ENCODE results near the gene TRPC6. TPM values are rescaled to one million over a fixed set of nuclear protein-coding genes. Genes with fewer than 3 reads are reported as not detected.

The TRPC6 gene
- total and polyA plus RNA-seq, 4 donors: 0.03 to 1.5 (median 0.17) TPM; not detected in 1

DNA sequence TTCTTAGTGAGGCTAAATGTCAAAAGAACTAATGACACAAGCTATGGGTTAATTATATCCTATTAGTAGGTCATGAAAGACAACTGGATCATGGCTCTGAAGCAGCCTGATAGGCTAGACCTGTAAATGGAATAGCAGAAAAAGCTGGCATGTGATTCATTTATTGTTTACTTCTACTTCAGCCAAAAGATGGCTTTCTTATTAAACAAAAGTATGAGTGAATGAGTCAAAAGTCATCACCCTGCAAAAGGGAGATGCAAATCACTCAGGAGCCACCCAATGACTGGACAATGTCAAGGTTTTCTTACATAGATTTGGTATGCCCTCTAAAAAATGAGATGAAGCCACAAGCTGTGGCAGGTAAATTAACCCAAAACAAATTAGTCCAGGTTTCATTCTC, 138.0 kb downstream of the TRPC6 start (continued):
- TF ChIP-seq, protein P1, sequence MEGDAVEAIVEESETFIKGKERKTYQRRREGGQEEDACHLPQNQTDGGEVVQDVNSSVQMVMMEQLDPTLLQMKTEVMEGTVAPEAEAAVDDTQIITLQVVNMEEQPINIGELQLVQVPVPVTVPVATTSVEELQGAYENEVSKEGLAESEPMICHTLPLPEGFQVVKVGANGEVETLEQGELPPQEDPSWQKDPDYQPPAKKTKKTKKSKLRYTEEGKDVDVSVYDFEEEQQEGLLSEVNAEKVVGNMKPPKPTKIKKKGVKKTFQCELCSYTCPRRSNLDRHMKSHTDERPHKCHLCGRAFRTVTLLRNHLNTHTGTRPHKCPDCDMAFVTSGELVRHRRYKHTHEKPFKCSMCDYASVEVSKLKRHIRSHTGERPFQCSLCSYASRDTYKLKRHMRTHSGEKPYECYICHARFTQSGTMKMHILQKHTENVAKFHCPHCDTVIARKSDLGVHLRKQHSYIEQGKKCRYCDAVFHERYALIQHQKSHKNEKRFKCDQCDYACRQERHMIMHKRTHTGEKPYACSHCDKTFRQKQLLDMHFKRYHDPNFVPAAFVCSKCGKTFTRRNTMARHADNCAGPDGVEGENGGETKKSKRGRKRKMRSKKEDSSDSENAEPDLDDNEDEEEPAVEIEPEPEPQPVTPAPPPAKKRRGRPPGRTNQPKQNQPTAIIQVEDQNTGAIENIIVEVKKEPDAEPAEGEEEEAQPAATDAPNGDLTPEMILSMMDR (IDR thresholded peaks at IDR 0.05; ENCODE audit: low read depth, low read length, missing input control): no peak
- TF ChIP-seq EGR1 (IDR thresholded peaks at IDR 0.05; ENCODE audit: low read depth in 2 of 2): no peak
- TF ChIP-seq RXRA (IDR thresholded peaks at IDR 0.05): no peak
- TF ChIP-seq RAD21 (IDR thresholded peaks at IDR 0.05): no peak

DNA sequence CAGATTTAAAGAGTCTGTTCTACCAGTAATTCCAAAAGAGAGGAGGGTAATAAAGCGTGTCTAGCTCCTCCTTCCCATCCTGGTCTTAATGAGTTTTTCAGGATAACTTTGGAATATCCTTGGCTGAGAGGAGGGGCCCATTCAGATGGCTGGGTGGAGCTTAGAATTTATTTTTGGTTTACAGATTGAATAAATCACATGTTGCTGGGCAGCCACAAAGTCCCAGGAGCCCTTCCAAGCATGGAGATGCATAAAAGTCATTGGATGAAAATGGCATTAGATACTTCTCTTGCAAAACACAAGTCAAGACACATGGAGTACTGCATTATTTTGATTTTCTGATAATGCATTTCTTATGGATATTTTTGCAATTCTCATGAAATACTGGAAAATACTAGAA, 139.0 kb downstream of the TRPC6 start:
- Histone ChIP-seq H3K9ac (ENCODE audit: low read depth in 1 of 2, low read length in 2 of 2) (no peak overlapping the region), H3K27me3 (ENCODE audit: control insufficient read depth in 4 of 4, insufficient read depth in 4 of 4, low read length in 3 of 4) (no peaks in the 10 kb centered on the region), H3K4me3 (ENCODE audit: low read depth in 1 of 3, low read length in 3 of 3) (no peak overlapping the region), H3K27ac (ENCODE audit: low read depth in 1 of 2, low read length in 2 of 2) (no peak overlapping the region), H3K4me1 (ENCODE audit: control insufficient read depth in 4 of 4, insufficient read depth in 4 of 4, low read length in 3 of 4) (peaks cover 0 to 15% (median 3%) of the 10 kb centered on the region in 4 donors), H3K36me3 (ENCODE audit: control insufficient read depth in 4 of 4, insufficient read depth in 3 of 4, low read depth in 1 of 4, low read length in 3 of 4) (no peaks in the 10 kb centered on the region), H3K9me3 (ENCODE audit: control insufficient read depth in 4 of 4, low read length in 3 of 4) (no peaks in the 10 kb centered on the region)
- WGBS: 83% methylated on average over 1 of the region's 1 CpG
- DNase-seq (ENCODE audit: low spot score): no peak
- TF ChIP-seq, protein P2, sequence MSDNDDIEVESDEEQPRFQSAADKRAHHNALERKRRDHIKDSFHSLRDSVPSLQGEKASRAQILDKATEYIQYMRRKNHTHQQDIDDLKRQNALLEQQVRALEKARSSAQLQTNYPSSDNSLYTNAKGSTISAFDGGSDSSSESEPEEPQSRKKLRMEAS (IDR thresholded peaks at IDR 0.05): no peak
- TF ChIP-seq, protein P1 (IDR thresholded peaks at IDR 0.05; ENCODE audit: low read depth, low read length, missing input control): no peak
- TF ChIP-seq RXRA (IDR thresholded peaks at IDR 0.05) (no peak), RAD21 (IDR thresholded peaks at IDR 0.05) (no peak), FOXA1 (IDR thresholded peaks at IDR 0.05) (no peak)

DNA sequence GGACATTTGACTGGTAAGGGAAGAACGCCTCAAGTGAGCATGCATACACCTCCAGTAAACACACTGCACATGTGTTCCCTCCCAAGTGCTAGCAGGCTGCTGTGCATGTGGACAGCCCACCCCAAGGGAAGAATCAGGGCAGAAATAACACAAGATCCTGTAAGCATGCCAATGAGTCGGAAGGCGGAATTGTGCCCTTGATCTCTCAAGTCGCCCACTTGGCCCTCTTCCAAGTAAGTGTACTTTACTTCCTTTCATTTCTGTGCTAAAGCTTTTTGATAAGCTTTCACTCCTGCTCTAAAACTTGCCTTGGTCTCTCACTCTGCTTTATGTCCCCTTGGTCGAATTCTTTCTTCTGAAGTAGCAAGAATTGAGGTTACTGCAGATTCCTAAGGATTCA, 139.6 kb downstream of the TRPC6 start:
- no peak overlapping the region for H3K4me3 ChIP-seq (ENCODE audit: low read depth in 1 of 3, low read length in 3 of 3)
- no peaks in the 10 kb centered on the region for H3K36me3 ChIP-seq (ENCODE audit: control insufficient read depth in 4 of 4, insufficient read depth in 3 of 4, low read depth in 1 of 4, low read length in 3 of 4)
- 53% methylated on average over 5 of the region's 5 CpGs for WGBS
- H3K4me1 ChIP-seq (ENCODE audit: control insufficient read depth in 4 of 4, insufficient read depth in 4 of 4, low read length in 3 of 4): peaks cover 0 to 15% (median 3%) of the 10 kb centered on the region in 4 donors
- H3K27me3 ChIP-seq (ENCODE audit: control insufficient read depth in 4 of 4, insufficient read depth in 4 of 4, low read length in 3 of 4): no peaks in the 10 kb centered on the region
- no peak overlapping the region for H3K9ac ChIP-seq (ENCODE audit: low read depth in 1 of 2, low read length in 2 of 2)
- H3K9me3 ChIP-seq (ENCODE audit: control insufficient read depth in 4 of 4, low read length in 3 of 4): no peaks in the 10 kb centered on the region
- no peak overlapping the region for H3K27ac ChIP-seq (ENCODE audit: low read depth in 1 of 2, low read length in 2 of 2)
- no peak for DNase-seq (ENCODE audit: low spot score)
- TF ChIP-seq EGR1 (IDR thresholded peaks at IDR 0.05; ENCODE audit: low read depth in 2 of 2) (no peak), HNF4G (IDR thresholded peaks at IDR 0.05) (no peak), JUND (IDR thresholded peaks at IDR 0.05) (no peak), GABPA (IDR thresholded peaks at IDR 0.05 in 1 of 2, conservative IDR thresholded peaks at IDR 0.05 in 1 of 2) (no peak), RXRA (IDR thresholded peaks at IDR 0.05) (no peak), FOXA1 (IDR thresholded peaks at IDR 0.05) (no peak), SP1 (IDR thresholded peaks at IDR 0.05) (no peak), YY1 (IDR thresholded peaks at IDR 0.05) (no peak), TAF1 (conservative IDR thresholded peaks at IDR 0.05) (no peak), NR2F2 (IDR thresholded peaks at IDR 0.05) (no peak), RAD21 (IDR thresholded peaks at IDR 0.05) (no peak), HNF4A (conservative IDR thresholded peaks at IDR 0.05) (no peak)
- TF ChIP-seq, protein P1 (IDR thresholded peaks at IDR 0.05; ENCODE audit: low read depth, low read length, missing input control): no peak
- TF ChIP-seq, protein P3, sequence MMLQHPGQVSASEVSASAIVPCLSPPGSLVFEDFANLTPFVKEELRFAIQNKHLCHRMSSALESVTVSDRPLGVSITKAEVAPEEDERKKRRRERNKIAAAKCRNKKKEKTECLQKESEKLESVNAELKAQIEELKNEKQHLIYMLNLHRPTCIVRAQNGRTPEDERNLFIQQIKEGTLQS (IDR thresholded peaks at IDR 0.05): no peak
- TF ChIP-seq, protein P4, sequence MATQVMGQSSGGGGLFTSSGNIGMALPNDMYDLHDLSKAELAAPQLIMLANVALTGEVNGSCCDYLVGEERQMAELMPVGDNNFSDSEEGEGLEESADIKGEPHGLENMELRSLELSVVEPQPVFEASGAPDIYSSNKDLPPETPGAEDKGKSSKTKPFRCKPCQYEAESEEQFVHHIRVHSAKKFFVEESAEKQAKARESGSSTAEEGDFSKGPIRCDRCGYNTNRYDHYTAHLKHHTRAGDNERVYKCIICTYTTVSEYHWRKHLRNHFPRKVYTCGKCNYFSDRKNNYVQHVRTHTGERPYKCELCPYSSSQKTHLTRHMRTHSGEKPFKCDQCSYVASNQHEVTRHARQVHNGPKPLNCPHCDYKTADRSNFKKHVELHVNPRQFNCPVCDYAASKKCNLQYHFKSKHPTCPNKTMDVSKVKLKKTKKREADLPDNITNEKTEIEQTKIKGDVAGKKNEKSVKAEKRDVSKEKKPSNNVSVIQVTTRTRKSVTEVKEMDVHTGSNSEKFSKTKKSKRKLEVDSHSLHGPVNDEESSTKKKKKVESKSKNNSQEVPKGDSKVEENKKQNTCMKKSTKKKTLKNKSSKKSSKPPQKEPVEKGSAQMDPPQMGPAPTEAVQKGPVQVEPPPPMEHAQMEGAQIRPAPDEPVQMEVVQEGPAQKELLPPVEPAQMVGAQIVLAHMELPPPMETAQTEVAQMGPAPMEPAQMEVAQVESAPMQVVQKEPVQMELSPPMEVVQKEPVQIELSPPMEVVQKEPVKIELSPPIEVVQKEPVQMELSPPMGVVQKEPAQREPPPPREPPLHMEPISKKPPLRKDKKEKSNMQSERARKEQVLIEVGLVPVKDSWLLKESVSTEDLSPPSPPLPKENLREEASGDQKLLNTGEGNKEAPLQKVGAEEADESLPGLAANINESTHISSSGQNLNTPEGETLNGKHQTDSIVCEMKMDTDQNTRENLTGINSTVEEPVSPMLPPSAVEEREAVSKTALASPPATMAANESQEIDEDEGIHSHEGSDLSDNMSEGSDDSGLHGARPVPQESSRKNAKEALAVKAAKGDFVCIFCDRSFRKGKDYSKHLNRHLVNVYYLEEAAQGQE (IDR thresholded peaks at IDR 0.05): no peak
- TF ChIP-seq, protein P5, sequence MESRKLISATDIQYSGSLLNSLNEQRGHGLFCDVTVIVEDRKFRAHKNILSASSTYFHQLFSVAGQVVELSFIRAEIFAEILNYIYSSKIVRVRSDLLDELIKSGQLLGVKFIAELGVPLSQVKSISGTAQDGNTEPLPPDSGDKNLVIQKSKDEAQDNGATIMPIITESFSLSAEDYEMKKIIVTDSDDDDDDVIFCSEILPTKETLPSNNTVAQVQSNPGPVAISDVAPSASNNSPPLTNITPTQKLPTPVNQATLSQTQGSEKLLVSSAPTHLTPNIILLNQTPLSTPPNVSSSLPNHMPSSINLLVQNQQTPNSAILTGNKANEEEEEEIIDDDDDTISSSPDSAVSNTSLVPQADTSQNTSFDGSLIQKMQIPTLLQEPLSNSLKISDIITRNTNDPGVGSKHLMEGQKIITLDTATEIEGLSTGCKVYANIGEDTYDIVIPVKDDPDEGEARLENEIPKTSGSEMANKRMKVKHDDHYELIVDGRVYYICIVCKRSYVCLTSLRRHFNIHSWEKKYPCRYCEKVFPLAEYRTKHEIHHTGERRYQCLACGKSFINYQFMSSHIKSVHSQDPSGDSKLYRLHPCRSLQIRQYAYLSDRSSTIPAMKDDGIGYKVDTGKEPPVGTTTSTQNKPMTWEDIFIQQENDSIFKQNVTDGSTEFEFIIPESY (IDR thresholded peaks at IDR 0.05): no peak
- TF ChIP-seq, protein P2 (IDR thresholded peaks at IDR 0.05): no peak
